Neural cell (in vitro differentiated cells): ENCODE measurements around the gene SLC29A3. TPM values are rescaled to one million over a fixed set of nuclear protein-coding genes. Genes with fewer than 3 reads are reported as not detected.

Experiments
- H2AFZ ChIP-seq: fragments of 200-600, 300-800 bp; sonication (generic), shearing (Covaris generic); 2 replicates; pipeline ENCODE4 v1.6.0; 2014; ENCODE audit warnings: low read depth, mild to moderate bottlenecking, antibody characterized with exemption, low read length, moderate library complexity
- H3F3A ChIP-seq: fragments of 200-600 bp; shearing (Covaris generic); 2 replicates; pipeline ENCODE4 v1.6.1; 2016; ENCODE audit warnings: mild to moderate bottlenecking, moderate library complexity, mixed read lengths, antibody characterized with exemption, low read length; ENCODE audit not compliant: insufficient read depth, poor library complexity, severe bottlenecking
- H3K27ac ChIP-seq: fragments of 200-600, 300-800 bp; sonication (generic), shearing (Covaris generic); 2 replicates; pipeline ENCODE4 v1.5.1; 2014; ENCODE audit warnings: mild to moderate bottlenecking, low read length, moderate library complexity
- H3K27me3 ChIP-seq: fragments of 300-800, 200-600 bp; sonication (generic), shearing (Covaris generic); 2 replicates; pipeline ENCODE4 v1.6.0; 2014; ENCODE audit warnings: mild to moderate bottlenecking, low read depth, low read length, moderate library complexity; ENCODE audit not compliant: insufficient read depth
- H3K36me3 ChIP-seq: fragments of 300-800, 200-600 bp; sonication (generic), shearing (Covaris generic); 2 replicates; pipeline ENCODE4 v1.5.1; 2014; ENCODE audit warnings: mild to moderate bottlenecking, antibody characterized with exemption, low read length, moderate library complexity; ENCODE audit not compliant: insufficient read depth
- H3K4me2 ChIP-seq: fragments of 300-800, 200-600 bp; sonication (generic), shearing (Covaris generic); 2 replicates; pipeline ENCODE4 v1.6.0; 2014; ENCODE audit warnings: mild to moderate bottlenecking, low read length
- H3K4me3 ChIP-seq: fragments of 300-800, 200-600 bp; sonication (generic), shearing (Covaris generic); 2 replicates; pipeline ENCODE4 v1.5.1; 2014; ENCODE audit warnings: mild to moderate bottlenecking, low read length, moderate library complexity
- H3K79me2 ChIP-seq: fragments of 200-600 bp; shearing (Covaris generic); replicated peaks from 2 replicates; pipeline ENCODE4 v1.6.0; 2014; ENCODE audit warnings: mild to moderate bottlenecking, low read length, moderate library complexity; ENCODE audit not compliant: insufficient read depth
- H3K9ac ChIP-seq: fragments of 300-800, 200-600 bp; sonication (generic), shearing (Covaris generic); 2 replicates; pipeline ENCODE4 v1.6.1; 2016; ENCODE audit warnings: mild to moderate bottlenecking, low read length, mixed read lengths
- H3K9me2 ChIP-seq: fragments of 200-600 bp; shearing (Covaris generic); 2 replicates; pipeline ENCODE4 v1.6.1; 2016; ENCODE audit warnings: mild to moderate bottlenecking, low read length, mixed read lengths; ENCODE audit not compliant: insufficient read depth
- H3K9me3 ChIP-seq: fragments of 200-600, 300-800 bp; sonication (generic), shearing (Covaris generic); 2 replicates; pipeline ENCODE4 v1.6.1; 2016; ENCODE audit warnings: mild to moderate bottlenecking, mixed run types, low read length, moderate library complexity, mixed read lengths
- H4K20me1 ChIP-seq: fragments of 200-600 bp; shearing (Covaris generic); 2 replicates; pipeline ENCODE4 v1.6.1; 2016; ENCODE audit warnings: mild to moderate bottlenecking, mixed run types; ENCODE audit not compliant: insufficient read depth
- CTCF ChIP-seq: fragments of 450-650 bp; IDR thresholded peaks from 2 replicates; pipeline ENCODE4 v1.5.1; 2014; ENCODE audit warnings: antibody characterized with exemption, mild to moderate bottlenecking, moderate library complexity; ENCODE audit not compliant: poor library complexity, severe bottlenecking
- EP300 ChIP-seq: fragments of 450-650 bp; conservative IDR thresholded peaks from 2 replicates; pipeline ENCODE4 v1.6.1; 2014; ENCODE audit warnings: antibody characterized with exemption, mild to moderate bottlenecking, moderate library complexity; ENCODE audit not compliant: poor library complexity, severe bottlenecking
- EZH2 ChIP-seq: fragments of 200-600, 300-800 bp; shearing (Covaris generic), sonication (generic); IDR thresholded peaks from 2 replicates; pipeline ENCODE4 v1.6.1; 2014; ENCODE audit warnings: antibody characterized with exemption, low read length, borderline replicate concordance, mild to moderate bottlenecking; ENCODE audit not compliant: insufficient read depth, poor library complexity, severe bottlenecking
- MXI1 ChIP-seq: fragments of 450-650 bp; conservative IDR thresholded peaks from 2 replicates; pipeline ENCODE4 v1.6.1; 2014; ENCODE audit warnings: antibody characterized with exemption, mild to moderate bottlenecking; ENCODE audit not compliant: poor library complexity, severe bottlenecking
- POLR2AphosphoS5 ChIP-seq: IDR thresholded peaks from 2 replicates; pipeline ENCODE4 v1.6.1; 2012
- RAD21 ChIP-seq: fragments of 450-650 bp; conservative IDR thresholded peaks from 2 replicates; pipeline ENCODE4 v1.6.1; 2014; ENCODE audit warnings: antibody characterized with exemption, mild to moderate bottlenecking, moderate library complexity
- REST ChIP-seq: IDR thresholded peaks from 2 replicates; pipeline ENCODE4 v1.6.1; 2012; ENCODE audit warnings: borderline replicate concordance
- SMC3 ChIP-seq: fragments of 450-650 bp; conservative IDR thresholded peaks from 2 replicates; pipeline ENCODE4 v1.6.1; 2014; ENCODE audit warnings: antibody characterized with exemption, mild to moderate bottlenecking, moderate library complexity; ENCODE audit not compliant: poor library complexity
- TAF1 ChIP-seq: IDR thresholded peaks from 2 replicates; pipeline ENCODE4 v1.6.1; 2012; ENCODE audit warnings: low read depth
- polyA plus RNA-seq: library from polyadenylated mRNA; depleted of rRNA; stranded (reverse); fragments of >200 nt; gene quantifications from 2 replicates; pipeline ENCODE4 v1.2.3, GENCODE V29; 2014

Gene SLC29A3
- polyA plus RNA-seq, 1 donor from 2014 or later, result 2.3 TPM

- H3K27me3 ChIP-seq, result no peaks in the 10 kb centered on the region
- no peak overlapping the region for H3K9ac ChIP-seq
- no peak overlapping the region for H3K27ac ChIP-seq
- no peak overlapping the region for H3K4me3 ChIP-seq
- H3K4me2 ChIP-seq, result no peak overlapping the region
- H3K79me2 ChIP-seq, result no peaks in the 10 kb centered on the region
- no peaks in the 10 kb centered on the region for H3K9me2 ChIP-seq
- H3K36me3 ChIP-seq, result no peaks in the 10 kb centered on the region
- H3K9me3 ChIP-seq, result no peaks in the 10 kb centered on the region
- no peak overlapping the region for H2AFZ ChIP-seq
- no peaks in the 10 kb centered on the region for H4K20me1 ChIP-seq
- H3F3A ChIP-seq, result no peaks in the 10 kb centered on the region
- TF ChIP-seq CTCF (peak; percentile 53), SMC3 (peak; percentile 17), TAF1 (no peak), EZH2 (no peak)
Observed at GRCh38 chr10:71270301-71271220, 48.5 kb upstream of the SLC29A3 start.

- no peak overlapping the region for H3K4me2 ChIP-seq
- no peaks in the 10 kb centered on the region for H4K20me1 ChIP-seq
Observed at GRCh38 chr10:71271662-71272055, 47.4 kb upstream of the SLC29A3 start.

More at GRCh38 chr10:71271662-71272055, 47.4 kb upstream of the SLC29A3 start:
- H3K27ac ChIP-seq, result no peak overlapping the region
- H3K9ac ChIP-seq, result no peak overlapping the region
- H3F3A ChIP-seq, result no peaks in the 10 kb centered on the region
- H3K9me2 ChIP-seq, result no peaks in the 10 kb centered on the region
- H3K4me3 ChIP-seq, result no peak overlapping the region
- H3K79me2 ChIP-seq, result no peaks in the 10 kb centered on the region
- TF ChIP-seq POLR2AphosphoS5 (no peak), EZH2 (no peak), CTCF (no peak), TAF1 (no peak), EP300 (no peak), SMC3 (no peak), MXI1 (no peak), RAD21 (no peak), REST (no peak)
- H2AFZ ChIP-seq, result no peak overlapping the region
- H3K27me3 ChIP-seq, result no peaks in the 10 kb centered on the region
- no peaks in the 10 kb centered on the region for H3K36me3 ChIP-seq
- H3K9me3 ChIP-seq, result no peaks in the 10 kb centered on the region
